Measurements from ENCODE around the gene C1orf74. TPM values are rescaled to one million over a fixed set of nuclear protein-coding genes. Genes with fewer than 3 reads are reported as not detected.
A peak's percentile ranks its signal among the peaks of the same experiment; 100 is the strongest.

C1orf74 gene
- total RNA-seq, 1 experiment from 2014 or later, result 5.7 TPM

- DNase-seq, result no peak
- Histone ChIP-seq H3K9me3 (ENCODE audit: low read length) (no peaks in the 10 kb centered on the region), H3F3A (ENCODE audit: low read length, unreplicated experiment) (no peaks in the 10 kb centered on the region), H2AFZ (ENCODE audit: low read length) (no peak overlapping the region), H3K9ac (ENCODE audit: low read length) (no peak overlapping the region), H3K4me2 (ENCODE audit: low read length) (no peak overlapping the region), H4K20me1 (ENCODE audit: low read length) (no peaks in the 10 kb centered on the region), H3K79me2 (ENCODE audit: low read length) (no peaks in the 10 kb centered on the region), H3K4me1 (ENCODE audit: insufficient read depth, low read length) (peaks cover 19% of the 10 kb centered on the region), H3K27ac (ENCODE audit: low read length) (no peak overlapping the region), H3K4me3 (ENCODE audit: low read length) (no peak overlapping the region), H3K9me2 (replicated peaks; ENCODE audit: low read length) (no peaks in the 10 kb centered on the region), H3K36me3 (ENCODE audit: low read depth, low read length) (no peaks in the 10 kb centered on the region), H3K27me3 (ENCODE audit: low read length) (no peaks in the 10 kb centered on the region)
- BruUV-seq (replicated peaks), result no TSS peak
- no peak for ATAC-seq
- CTCF ChIA-PET, result no interaction called here
- POLR2A ChIA-PET (ENCODE audit: unreplicated experiment), result interaction anchor here (0.6 kb wide), 1 partner anchor 29 kb away, joined by 4 read pairs; the partner anchor contains the start of gene C1orf74
- intact Hi-C loops (cut with micrococcal nuclease), result no loop called here
- TF ChIP-seq EZH2 (IDR thresholded peaks at IDR 0.05; ENCODE audit: low read length, unreplicated experiment) (no peak), EZH2phosphoT487 (IDR thresholded peaks at IDR 0.05; ENCODE audit: borderline replicate concordance, low read length) (no peak)
- TF ChIP-seq, protein P1, sequence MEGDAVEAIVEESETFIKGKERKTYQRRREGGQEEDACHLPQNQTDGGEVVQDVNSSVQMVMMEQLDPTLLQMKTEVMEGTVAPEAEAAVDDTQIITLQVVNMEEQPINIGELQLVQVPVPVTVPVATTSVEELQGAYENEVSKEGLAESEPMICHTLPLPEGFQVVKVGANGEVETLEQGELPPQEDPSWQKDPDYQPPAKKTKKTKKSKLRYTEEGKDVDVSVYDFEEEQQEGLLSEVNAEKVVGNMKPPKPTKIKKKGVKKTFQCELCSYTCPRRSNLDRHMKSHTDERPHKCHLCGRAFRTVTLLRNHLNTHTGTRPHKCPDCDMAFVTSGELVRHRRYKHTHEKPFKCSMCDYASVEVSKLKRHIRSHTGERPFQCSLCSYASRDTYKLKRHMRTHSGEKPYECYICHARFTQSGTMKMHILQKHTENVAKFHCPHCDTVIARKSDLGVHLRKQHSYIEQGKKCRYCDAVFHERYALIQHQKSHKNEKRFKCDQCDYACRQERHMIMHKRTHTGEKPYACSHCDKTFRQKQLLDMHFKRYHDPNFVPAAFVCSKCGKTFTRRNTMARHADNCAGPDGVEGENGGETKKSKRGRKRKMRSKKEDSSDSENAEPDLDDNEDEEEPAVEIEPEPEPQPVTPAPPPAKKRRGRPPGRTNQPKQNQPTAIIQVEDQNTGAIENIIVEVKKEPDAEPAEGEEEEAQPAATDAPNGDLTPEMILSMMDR (conservative IDR thresholded peaks at IDR 0.05; ENCODE audit: low read depth, low read length), result no peak
These were observed 29.5 kb upstream of the C1orf74 start for GRCh38 chr1:209813902-209814301.

DNA sequence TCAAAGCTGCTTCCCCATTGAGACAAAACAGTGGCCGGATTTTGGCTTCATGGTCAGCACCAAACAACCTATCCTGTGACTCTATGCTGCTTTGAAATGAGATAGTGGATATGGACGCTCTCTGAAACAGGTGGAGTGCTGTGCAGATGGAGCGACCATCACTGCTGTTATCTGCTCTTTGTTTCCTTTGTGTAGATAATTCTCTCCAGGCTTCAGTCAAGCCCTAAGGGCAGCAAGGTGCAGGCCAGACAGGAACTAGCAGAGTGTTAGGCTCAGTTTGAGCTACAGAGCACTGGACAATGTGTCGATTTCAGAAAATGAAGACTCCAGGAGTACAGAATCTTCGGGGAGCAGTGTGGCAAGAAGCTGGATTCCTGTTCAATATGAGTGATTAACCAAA lies 26.4 kb upstream of the C1orf74 start:
- DNase-seq (no peak), ATAC-seq (no peak)
- Histone ChIP-seq H3K4me3 (ENCODE audit: low read length) (no peak overlapping the region), H3F3A (ENCODE audit: low read length, unreplicated experiment) (no peaks in the 10 kb centered on the region), H3K4me2 (ENCODE audit: low read length) (no peak overlapping the region), H3K27ac (ENCODE audit: low read length) (no peak overlapping the region), H2AFZ (ENCODE audit: low read length) (no peak overlapping the region), H3K79me2 (ENCODE audit: low read length) (peaks cover 7% of the 10 kb centered on the region), H3K36me3 (ENCODE audit: low read depth, low read length) (no peaks in the 10 kb centered on the region), H3K9ac (ENCODE audit: low read length) (no peak overlapping the region), H4K20me1 (ENCODE audit: low read length) (no peaks in the 10 kb centered on the region), H3K27me3 (ENCODE audit: low read length) (no peaks in the 10 kb centered on the region), H3K9me3 (ENCODE audit: low read length) (no peaks in the 10 kb centered on the region), H3K4me1 (ENCODE audit: insufficient read depth, low read length) (peaks cover 41% of the 10 kb centered on the region), H3K9me2 (replicated peaks; ENCODE audit: low read length) (no peaks in the 10 kb centered on the region)
- ChIA-PET CTCF (no interaction called here), POLR2A (ENCODE audit: unreplicated experiment) (no interaction called here)
- intact Hi-C loops (cut with micrococcal nuclease), result no loop called here
- no peak for TF ChIP-seq EZH2 (IDR thresholded peaks at IDR 0.05; ENCODE audit: low read length, unreplicated experiment)
- TF ChIP-seq EZH2phosphoT487 (IDR thresholded peaks at IDR 0.05; ENCODE audit: borderline replicate concordance, low read length), result no peak
- TF ChIP-seq, protein P1 (conservative IDR thresholded peaks at IDR 0.05; ENCODE audit: low read depth, low read length), result no peak
- BruUV-seq (replicated peaks), result no TSS peak

DNA sequence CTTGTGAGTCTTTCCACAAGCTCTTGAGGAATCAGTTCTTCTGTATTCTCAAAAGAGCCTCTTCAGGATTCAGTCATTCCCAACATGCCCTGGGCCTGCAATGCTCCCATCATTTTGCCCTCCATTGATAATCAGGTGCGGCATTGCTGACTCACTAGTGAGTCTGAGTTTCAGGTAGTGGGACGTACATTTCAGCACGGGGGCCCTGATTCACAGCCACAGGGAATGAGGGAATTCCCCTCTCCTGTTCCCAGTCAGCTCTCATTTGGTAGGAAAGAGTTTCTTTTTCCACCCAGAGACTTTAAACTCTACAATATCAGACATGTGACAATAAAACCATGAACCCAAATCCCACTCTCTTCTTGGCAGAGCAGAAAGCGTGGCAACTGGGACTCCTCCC lies 25.3 kb upstream of the C1orf74 start:
- Histone ChIP-seq H3K27me3 (ENCODE audit: low read length) (no peaks in the 10 kb centered on the region), H3K4me2 (ENCODE audit: low read length) (peak overlapping the region; percentile 33), H3K9me2 (replicated peaks; ENCODE audit: low read length) (no peaks in the 10 kb centered on the region), H4K20me1 (ENCODE audit: low read length) (peaks cover 10% of the 10 kb centered on the region; the same call in 1 of the 2 replicates), H2AFZ (ENCODE audit: low read length) (0 out of 2 replicates have a peak overlapping the region, but pooled peaks have one; percentile 16), H3K9ac (ENCODE audit: low read length) (peak overlapping the region; percentile 53), H3K4me1 (ENCODE audit: insufficient read depth, low read length) (peaks cover 46% of the 10 kb centered on the region), H3K36me3 (ENCODE audit: low read depth, low read length) (no peaks in the 10 kb centered on the region), H3K4me3 (ENCODE audit: low read length) (no peak overlapping the region), H3K9me3 (ENCODE audit: low read length) (no peaks in the 10 kb centered on the region), H3F3A (ENCODE audit: low read length, unreplicated experiment) (no peaks in the 10 kb centered on the region), H3K27ac (ENCODE audit: low read length) (peak overlapping the region; percentile 90), H3K79me2 (ENCODE audit: low read length) (peaks cover 19% of the 10 kb centered on the region)
- TF ChIP-seq, protein P1 (conservative IDR thresholded peaks at IDR 0.05; ENCODE audit: low read depth, low read length), result no peak
- TF ChIP-seq EZH2 (IDR thresholded peaks at IDR 0.05; ENCODE audit: low read length, unreplicated experiment) (no peak), EZH2phosphoT487 (IDR thresholded peaks at IDR 0.05; ENCODE audit: borderline replicate concordance, low read length) (no peak)
- BruUV-seq (replicated peaks), result no TSS peak
- DNase-seq (peak; percentile 79), ATAC-seq (no peak)
- POLR2A ChIA-PET (ENCODE audit: unreplicated experiment), result no interaction called here
- intact Hi-C loops (cut with micrococcal nuclease), result no loop called here
- CTCF ChIA-PET, result no interaction called here

Data from PC-3 (cell line).